Measurements from ENCODE around the gene RTF1. TPM values are rescaled to one million over a fixed set of nuclear protein-coding genes. Genes with fewer than 3 reads are reported as not detected.

Gene RTF1
- total RNA-seq, 2 experiments from 2014 or later, result 28.6 to 46.9 TPM

DNA sequence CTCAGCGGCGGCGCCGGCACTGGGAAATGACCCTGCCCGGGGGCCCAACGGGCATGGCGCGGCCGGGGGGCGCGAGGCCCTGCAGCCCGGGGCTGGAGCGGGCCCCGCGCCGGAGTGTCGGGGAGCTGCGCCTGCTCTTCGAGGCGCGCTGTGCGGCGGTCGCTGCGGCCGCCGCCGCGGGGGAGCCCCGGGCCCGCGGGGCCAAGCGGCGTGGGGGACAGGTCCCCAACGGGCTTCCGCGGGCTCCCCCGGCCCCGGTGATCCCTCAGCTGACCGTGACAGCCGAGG lies 77.0 kb downstream of the RTF1 start:
- no peaks in the 10 kb centered on the region for H3K9me2 ChIP-seq (ENCODE audit: insufficient read depth, low read length)
- CTCF ChIA-PET (ENCODE audit: unreplicated experiment), result no interaction called here
- H3K4me2 ChIP-seq (ENCODE audit: low read length), result peak overlapping the region; percentile 78
- no peak for DNase-seq (ENCODE audit: low spot score)
- peak overlapping the region; percentile 68 for H3K4me3 ChIP-seq (ENCODE audit: low read depth, low read length, poor library complexity, severe bottlenecking)
- POLR2A ChIA-PET, result no interaction called here
- H2AFZ ChIP-seq (ENCODE audit: low read length), result no peak overlapping the region
- H3K4me1 ChIP-seq (ENCODE audit: insufficient read depth, low read length, poor library complexity, severe bottlenecking), result peaks cover 22% of the 10 kb centered on the region
- BruUV-seq (replicated peaks), result no TSS peak
- no peaks in the 10 kb centered on the region for H3K79me2 ChIP-seq (ENCODE audit: insufficient read depth, low read depth, low read length)
- no peaks in the 10 kb centered on the region for H3K9me3 ChIP-seq (ENCODE audit: low read length)
- intact Hi-C loops (cut with micrococcal nuclease; ENCODE audit: unreplicated experiment), result no loop called here
- no peaks in the 10 kb centered on the region for H3K36me3 ChIP-seq (ENCODE audit: insufficient read depth, low read length)
- H3K27ac ChIP-seq (ENCODE audit: low read depth, low read length, poor library complexity, severe bottlenecking), result no peak overlapping the region
- no peaks in the 10 kb centered on the region for H4K20me1 ChIP-seq (ENCODE audit: insufficient read depth, low read length)
- no peak for TF ChIP-seq EZH2phosphoT487 (IDR thresholded peaks at IDR 0.05; ENCODE audit: borderline replicate concordance, low read depth, low read length)
- TF ChIP-seq, protein P1, sequence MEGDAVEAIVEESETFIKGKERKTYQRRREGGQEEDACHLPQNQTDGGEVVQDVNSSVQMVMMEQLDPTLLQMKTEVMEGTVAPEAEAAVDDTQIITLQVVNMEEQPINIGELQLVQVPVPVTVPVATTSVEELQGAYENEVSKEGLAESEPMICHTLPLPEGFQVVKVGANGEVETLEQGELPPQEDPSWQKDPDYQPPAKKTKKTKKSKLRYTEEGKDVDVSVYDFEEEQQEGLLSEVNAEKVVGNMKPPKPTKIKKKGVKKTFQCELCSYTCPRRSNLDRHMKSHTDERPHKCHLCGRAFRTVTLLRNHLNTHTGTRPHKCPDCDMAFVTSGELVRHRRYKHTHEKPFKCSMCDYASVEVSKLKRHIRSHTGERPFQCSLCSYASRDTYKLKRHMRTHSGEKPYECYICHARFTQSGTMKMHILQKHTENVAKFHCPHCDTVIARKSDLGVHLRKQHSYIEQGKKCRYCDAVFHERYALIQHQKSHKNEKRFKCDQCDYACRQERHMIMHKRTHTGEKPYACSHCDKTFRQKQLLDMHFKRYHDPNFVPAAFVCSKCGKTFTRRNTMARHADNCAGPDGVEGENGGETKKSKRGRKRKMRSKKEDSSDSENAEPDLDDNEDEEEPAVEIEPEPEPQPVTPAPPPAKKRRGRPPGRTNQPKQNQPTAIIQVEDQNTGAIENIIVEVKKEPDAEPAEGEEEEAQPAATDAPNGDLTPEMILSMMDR (conservative IDR thresholded peaks at IDR 0.05; ENCODE audit: low read length), result no peak

DNA sequence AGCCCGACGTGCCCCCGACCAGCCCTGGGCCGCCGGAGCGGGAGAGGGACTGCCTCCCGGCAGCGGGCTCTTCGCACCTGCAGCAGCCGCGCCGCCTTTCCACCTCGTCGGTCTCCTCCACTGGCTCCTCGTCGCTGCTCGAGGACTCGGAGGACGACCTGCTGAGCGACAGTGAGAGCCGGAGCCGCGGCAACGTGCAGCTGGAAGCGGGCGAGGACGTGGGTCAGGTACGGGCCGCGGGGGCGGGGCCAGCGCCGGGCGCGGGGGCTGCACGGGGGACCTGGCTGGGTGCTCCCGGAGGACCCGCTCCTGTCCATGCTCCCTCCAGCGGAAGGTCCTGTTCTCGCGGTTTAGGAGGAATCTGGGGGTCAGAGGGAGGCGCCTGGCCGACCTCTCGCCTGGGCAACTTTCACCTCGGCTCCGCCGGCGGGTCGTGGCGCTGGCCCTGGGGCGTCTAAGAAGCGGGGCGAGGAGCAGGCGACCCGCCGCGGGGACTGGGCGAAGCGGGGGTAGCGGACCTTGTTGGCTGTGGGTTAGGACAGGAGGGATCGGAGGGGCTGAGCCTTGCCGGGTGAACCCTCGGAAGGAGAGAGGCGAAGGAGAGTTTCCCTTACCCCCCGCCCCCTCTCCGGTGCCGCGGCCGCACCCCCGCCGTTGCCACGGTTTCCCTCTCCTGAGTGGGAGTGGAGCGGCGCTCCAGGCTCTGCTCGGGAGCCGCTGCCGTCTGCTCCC lies 77.5 kb downstream of the RTF1 start:
- POLR2A ChIA-PET, result no interaction called here
- CTCF ChIA-PET (ENCODE audit: unreplicated experiment), result no interaction called here
- H3K4me1 ChIP-seq (ENCODE audit: insufficient read depth, low read length, poor library complexity, severe bottlenecking), result peaks cover 22% of the 10 kb centered on the region
- TF ChIP-seq, protein P1 (conservative IDR thresholded peaks at IDR 0.05; ENCODE audit: low read length), result no peak
- no peak for TF ChIP-seq EZH2phosphoT487 (IDR thresholded peaks at IDR 0.05; ENCODE audit: borderline replicate concordance, low read depth, low read length)
- H3K27ac ChIP-seq (ENCODE audit: low read depth, low read length, poor library complexity, severe bottlenecking), result no peak overlapping the region
- no peak overlapping the region for H2AFZ ChIP-seq (ENCODE audit: low read length)
- BruUV-seq (replicated peaks), result no TSS peak
- H3K4me2 ChIP-seq (ENCODE audit: low read length), result peak overlapping the region; percentile 78
- no peaks in the 10 kb centered on the region for H3K9me2 ChIP-seq (ENCODE audit: insufficient read depth, low read length)
- intact Hi-C loops (cut with micrococcal nuclease; ENCODE audit: unreplicated experiment), result no loop called here
- no peaks in the 10 kb centered on the region for H3K79me2 ChIP-seq (ENCODE audit: insufficient read depth, low read depth, low read length)
- H3K36me3 ChIP-seq (ENCODE audit: insufficient read depth, low read length), result no peaks in the 10 kb centered on the region
- no peaks in the 10 kb centered on the region for H3K9me3 ChIP-seq (ENCODE audit: low read length)
- H4K20me1 ChIP-seq (ENCODE audit: insufficient read depth, low read length), result no peaks in the 10 kb centered on the region
- peak overlapping the region; percentile 68 for H3K4me3 ChIP-seq (ENCODE audit: low read depth, low read length, poor library complexity, severe bottlenecking)
- DNase-seq (ENCODE audit: low spot score), result peak; percentile 55

DNA sequence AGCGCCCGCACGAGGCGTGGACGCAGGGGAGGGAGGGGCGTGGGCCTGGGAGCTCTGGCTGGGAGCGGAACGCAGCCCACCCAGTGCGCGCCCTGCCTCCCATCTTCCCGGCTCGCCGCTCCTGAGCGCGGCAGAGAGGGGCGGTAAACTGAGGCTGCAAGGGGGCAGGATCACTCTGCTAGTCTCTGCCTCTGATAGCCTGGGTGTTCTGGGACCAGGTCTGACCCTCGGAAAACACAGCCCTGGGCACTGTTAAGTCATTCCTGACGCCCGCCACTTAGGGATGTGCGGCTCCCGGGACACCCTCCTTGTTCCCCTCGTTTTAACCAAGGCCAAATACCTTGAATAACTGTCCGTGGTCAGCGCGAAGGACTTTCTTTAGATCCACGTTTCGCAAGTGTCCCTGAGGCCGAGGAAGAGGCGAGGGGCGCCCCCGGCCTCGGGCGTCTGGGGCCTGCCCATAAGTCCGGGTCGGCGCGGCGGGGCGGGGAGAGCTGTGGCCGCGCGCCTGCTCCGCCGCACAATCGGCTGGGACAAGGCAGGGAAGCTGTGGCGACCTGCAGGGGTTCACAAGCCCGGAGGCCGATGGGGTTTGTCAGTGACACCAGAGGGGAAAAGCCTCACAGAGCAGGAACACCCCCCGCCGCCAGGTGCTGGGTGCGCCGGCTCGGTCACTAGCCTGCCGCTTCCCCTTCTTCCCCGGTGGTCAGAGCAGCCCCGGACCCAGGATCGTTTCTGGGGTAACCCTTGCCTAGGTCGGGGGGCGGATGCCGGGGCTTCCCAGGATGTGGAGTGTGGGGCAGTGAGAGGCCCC lies 78.2 kb downstream of the RTF1 start:
- no peaks in the 10 kb centered on the region for H3K36me3 ChIP-seq (ENCODE audit: insufficient read depth, low read length)
- peak overlapping the region; percentile 78 for H3K4me2 ChIP-seq (ENCODE audit: low read length)
- no peak overlapping the region for H2AFZ ChIP-seq (ENCODE audit: low read length)
- DNase-seq (ENCODE audit: low spot score), result peak; percentile 34
- TF ChIP-seq EZH2phosphoT487 (IDR thresholded peaks at IDR 0.05; ENCODE audit: borderline replicate concordance, low read depth, low read length), result peak; percentile 57; the same call in 1 of the 2 replicates
- TF ChIP-seq, protein P1 (conservative IDR thresholded peaks at IDR 0.05; ENCODE audit: low read length), result no peak
- H3K9me3 ChIP-seq (ENCODE audit: low read length), result no peaks in the 10 kb centered on the region
- H3K4me3 ChIP-seq (ENCODE audit: low read depth, low read length, poor library complexity, severe bottlenecking), result peak overlapping the region; percentile 68
- H4K20me1 ChIP-seq (ENCODE audit: insufficient read depth, low read length), result no peaks in the 10 kb centered on the region
- no TSS peak for BruUV-seq (replicated peaks)
- no peak overlapping the region for H3K27ac ChIP-seq (ENCODE audit: low read depth, low read length, poor library complexity, severe bottlenecking)
- peaks cover 22% of the 10 kb centered on the region for H3K4me1 ChIP-seq (ENCODE audit: insufficient read depth, low read length, poor library complexity, severe bottlenecking)
- no peaks in the 10 kb centered on the region for H3K79me2 ChIP-seq (ENCODE audit: insufficient read depth, low read depth, low read length)
- H3K9me2 ChIP-seq (ENCODE audit: insufficient read depth, low read length), result no peaks in the 10 kb centered on the region
- POLR2A ChIA-PET, result no interaction called here
- CTCF ChIA-PET (ENCODE audit: unreplicated experiment), result no interaction called here
- intact Hi-C loops (cut with micrococcal nuclease; ENCODE audit: unreplicated experiment), result no loop called here
